Suprapubic skin (tissue), 4 donors: ENCODE data around the gene RNASEH1. TPM values are rescaled to one million over a fixed set of nuclear protein-coding genes. Genes with fewer than 3 reads are reported as not detected.

Experiments
- DNase-seq, 2 donors: peaks; one replicate each; pipeline ENCODE4 v3.0.0-alpha.2; 2019; ENCODE audit warnings: low spot score in 2 of 2
- H3K27ac ChIP-seq: fragments of 200-600 bp; sonication (generic); one replicate; pipeline ENCODE4 v1.5.1; 2019
- H3K27me3 ChIP-seq: fragments of 200-600 bp; sonication (generic); one replicate; pipeline ENCODE4 v1.5.1; 2019
- H3K36me3 ChIP-seq: fragments of 200-600 bp; sonication (generic); one replicate; pipeline ENCODE4 v1.5.1; 2019
- H3K4me1 ChIP-seq: fragments of 200-600 bp; sonication (generic); one replicate; pipeline ENCODE4 v1.5.1; 2019
- H3K4me3 ChIP-seq: fragments of 200-600 bp; sonication (generic); one replicate; pipeline ENCODE4 v1.5.1; 2019; ENCODE audit warnings: mild to moderate bottlenecking
- H3K9me3 ChIP-seq: fragments of 200-600 bp; sonication (generic); one replicate; pipeline ENCODE4 v1.5.1; 2019
- CTCF ChIP-seq, 2 donors: fragments of 200-600 bp in 1 of 2; fragments of 450-650 bp in 1 of 2; sonication (generic) in 1 of 2; IDR thresholded peaks; one replicate each; pipeline ENCODE4 v1.5.1; 2016 to 2019; ENCODE audit warnings: antibody characterized with exemption in 2 of 2, mild to moderate bottlenecking in 1 of 2, moderate library complexity in 1 of 2
- EP300 ChIP-seq: sonication (generic); formaldehyde crosslinking; IDR thresholded peaks from one replicate; pipeline ENCODE4 v1.6.1; 2017; ENCODE audit warnings: antibody characterized with exemption
- POLR2A ChIP-seq, 2 donors: fragments of 450-650 bp; IDR thresholded peaks; one replicate each; pipeline ENCODE4 v1.6.1; 2017; ENCODE audit warnings: antibody characterized with exemption in 2 of 2, mild to moderate bottlenecking in 2 of 2, moderate library complexity in 2 of 2
- POLR2AphosphoS5 ChIP-seq, 3 donors: sonication (generic); formaldehyde crosslinking; IDR thresholded peaks; one replicate each; pipeline ENCODE4 v1.6.1; 2017; ENCODE audit warnings: antibody characterized with exemption in 3 of 3
- WGBS: methylation state at CpG from one replicate; pipeline ENCODE4 v1.1.5; 2018; 5-methylcytosine and 5-hydroxymethylcytosine counted together
- total RNA-seq, 4 donors: library from RNA; depleted of rRNA; stranded (reverse); fragments of >200 nt; gene quantifications; one replicate each; pipeline ENCODE4 v1.1.0, GENCODE V29; 2016

RNASEH1 gene
- total RNA-seq, 4 donors from 2014 or later: 9.8 to 18.1 (median 15.4) TPM

GRCh38 chr2:3545788-3546478 lies 12.2 kb downstream of the RNASEH1 start:
- Histone ChIP-seq H3K36me3 (peaks cover 97% of the 10 kb centered on the region), H3K27ac (no peak overlapping the region), H3K4me1 (no peaks in the 10 kb centered on the region), H3K27me3 (no peaks in the 10 kb centered on the region), H3K9me3 (no peaks in the 10 kb centered on the region), H3K4me3 (no peak overlapping the region)
- WGBS: 91% methylated on average over 10 of the region's 10 CpGs
- DNase-seq: no peak
- TF ChIP-seq POLR2AphosphoS5 (IDR thresholded peaks at IDR 0.05): no peak
- TF ChIP-seq EP300: no peak
- no peak for TF ChIP-seq CTCF (IDR thresholded peaks at IDR 0.05)
- no peak for TF ChIP-seq POLR2A (IDR thresholded peaks at IDR 0.05)

DNA sequence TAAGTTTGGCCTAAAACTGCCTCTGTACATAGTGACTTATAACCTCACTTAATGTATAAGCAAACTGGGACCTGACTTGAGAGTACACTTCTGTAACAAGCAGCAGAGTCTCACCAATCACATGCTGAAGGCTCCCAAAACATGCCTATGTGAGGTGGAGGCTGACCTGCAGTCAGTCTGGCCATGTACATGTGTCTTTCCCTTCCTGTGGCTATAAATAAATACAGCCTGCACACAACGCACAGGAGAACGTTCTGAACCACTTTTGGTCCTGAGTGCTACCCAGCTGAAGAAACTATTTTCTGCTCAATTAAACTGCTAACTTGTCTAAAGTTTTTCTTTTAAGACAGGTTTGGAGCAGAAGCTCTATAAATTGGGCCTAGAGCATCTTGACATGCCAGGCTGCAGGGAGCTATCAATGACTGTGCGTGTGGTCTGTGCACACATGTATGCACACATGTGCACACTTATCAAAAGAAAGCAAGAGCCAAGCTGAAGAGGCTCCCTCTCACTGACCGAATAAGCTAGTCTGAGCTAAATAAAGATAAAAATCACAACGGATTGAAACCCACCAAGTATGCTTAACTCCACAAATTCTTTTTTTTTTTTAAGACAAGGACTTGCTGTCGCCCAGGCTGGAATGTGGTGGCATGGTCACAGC lies 15.0 kb downstream of the RNASEH1 start:
- Histone ChIP-seq H3K9me3 (no peaks in the 10 kb centered on the region), H3K27me3 (no peaks in the 10 kb centered on the region), H3K36me3 (peaks cover 80% of the 10 kb centered on the region), H3K27ac (no peak overlapping the region), H3K4me1 (no peaks in the 10 kb centered on the region), H3K4me3 (no peak overlapping the region)
- 70% methylated on average over 6 of the region's 6 CpGs for WGBS
- TF ChIP-seq POLR2AphosphoS5 (IDR thresholded peaks at IDR 0.05) (no peak), CTCF (IDR thresholded peaks at IDR 0.05) (no peak), POLR2A (IDR thresholded peaks at IDR 0.05) (no peak), EP300 (no peak)
- no peak for DNase-seq

- Histone ChIP-seq H3K27me3 (no peaks in the 10 kb centered on the region), H3K27ac (no peak overlapping the region), H3K36me3 (peaks cover 70% of the 10 kb centered on the region), H3K4me1 (no peaks in the 10 kb centered on the region), H3K4me3 (no peak overlapping the region), H3K9me3 (no peaks in the 10 kb centered on the region)
- TF ChIP-seq EP300 (no peak), POLR2A (IDR thresholded peaks at IDR 0.05) (no peak), POLR2AphosphoS5 (IDR thresholded peaks at IDR 0.05) (no peak)
- 83% methylated on average over 5 of the region's 5 CpGs for whole genome bisulfite sequencing
- no peak for DNase-seq
These were observed 16.0 kb downstream of the RNASEH1 start for GRCh38 chr2:3542107-3542506.

GRCh38 chr2:3539836-3540235 lies 18.3 kb downstream of the RNASEH1 start:
- no peak overlapping the region for H3K27ac ChIP-seq
- no peak for DNase-seq
- H3K36me3 ChIP-seq: peaks cover 47% of the 10 kb centered on the region
- no peaks in the 10 kb centered on the region for H3K27me3 ChIP-seq
- H3K4me3 ChIP-seq: no peak overlapping the region
- WGBS: 84% methylated on average over 9 of the region's 9 CpGs
- no peaks in the 10 kb centered on the region for H3K9me3 ChIP-seq
- peaks cover 17% of the 10 kb centered on the region for H3K4me1 ChIP-seq
- TF ChIP-seq CTCF (IDR thresholded peaks at IDR 0.05): no peak
- no peak for TF ChIP-seq POLR2A (IDR thresholded peaks at IDR 0.05)
- no peak for TF ChIP-seq EP300
- TF ChIP-seq POLR2AphosphoS5 (IDR thresholded peaks at IDR 0.05): no peak

DNA sequence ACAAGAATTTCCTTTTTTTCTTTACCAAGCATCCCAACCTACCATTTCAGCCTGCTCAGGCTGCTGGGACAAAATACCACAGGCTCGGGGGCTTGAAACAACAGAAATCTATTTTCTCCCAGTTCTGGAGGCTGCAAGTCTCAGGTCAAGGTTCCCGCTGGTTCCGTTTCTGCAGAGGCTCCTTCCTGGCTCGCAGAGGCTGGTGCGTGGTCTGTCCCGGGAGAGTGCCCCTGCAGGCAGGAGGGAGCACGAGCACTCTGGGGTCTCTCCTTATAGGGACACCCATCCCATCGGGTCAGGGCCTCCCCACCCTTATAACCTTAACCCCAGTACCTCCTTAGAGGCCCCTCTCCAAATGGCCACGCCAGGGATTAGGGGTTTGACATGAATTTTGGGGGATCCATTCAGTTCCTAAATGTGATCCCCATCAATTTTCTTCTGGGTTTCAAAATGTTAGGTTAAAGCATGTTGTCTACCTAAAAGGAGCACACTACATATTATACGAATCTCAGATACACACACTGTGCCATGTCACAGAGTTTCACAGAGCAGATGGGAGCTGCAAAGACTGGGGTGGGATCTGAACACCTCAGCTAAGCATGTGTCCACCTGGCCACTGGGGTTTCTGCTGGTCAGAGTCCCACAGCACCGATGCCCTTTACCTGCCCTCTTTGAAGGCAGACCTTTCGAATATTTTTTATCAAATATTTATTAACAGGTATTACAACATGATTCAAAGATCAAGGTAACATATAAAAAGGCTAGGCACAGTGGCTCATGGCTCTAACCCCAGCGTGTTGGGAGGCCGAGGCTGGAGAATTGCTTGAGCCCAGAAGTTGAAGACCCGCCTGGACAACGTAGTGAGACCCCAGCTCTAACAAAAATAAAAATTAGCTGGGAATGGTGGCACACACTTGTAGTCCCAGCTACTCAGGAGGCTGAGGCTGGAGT lies 21.2 kb downstream of the RNASEH1 start:
- no peak for TF ChIP-seq POLR2A (IDR thresholded peaks at IDR 0.05)
- no peak for TF ChIP-seq POLR2AphosphoS5 (IDR thresholded peaks at IDR 0.05)
- peak in 1 of 2 donors; percentile 13 for TF ChIP-seq CTCF (IDR thresholded peaks at IDR 0.05)
- TF ChIP-seq EP300: no peak
- WGBS: 82% methylated on average over 16 of the region's 16 CpGs
- peak in 1 of 2 donors; percentile 72 for DNase-seq

More for the DNA sequence above, 21.2 kb downstream of the RNASEH1 start:
- peak overlapping the region; percentile 44 for H3K4me3 ChIP-seq
- H3K9me3 ChIP-seq: no peaks in the 10 kb centered on the region
- H3K4me1 ChIP-seq: peaks cover 17% of the 10 kb centered on the region
- H3K27me3 ChIP-seq: no peaks in the 10 kb centered on the region
- H3K27ac ChIP-seq: peak overlapping the region; percentile 93
- peaks cover 20% of the 10 kb centered on the region for H3K36me3 ChIP-seq
